Smooth muscle cell (in vitro differentiated cells): ENCODE data around the gene TP53BP2. TPM values are rescaled to one million over a fixed set of nuclear protein-coding genes. Genes with fewer than 3 reads are reported as not detected.
A peak's percentile ranks its signal among the peaks of the same experiment; 100 is the strongest.

Source experiments
- DNase-seq: peaks from one replicate; lab custom pipeline; 2025; ENCODE audit not compliant: unreplicated experiment; lab: John Stamatoyannopoulos, UW
- H2AFZ ChIP-seq: fragments of 200-600 bp; sonication (generic); 2 replicates; pipeline ENCODE4 v1.6.0; 2016; ENCODE audit warnings: antibody characterized with exemption, low read depth, mild to moderate bottlenecking
- H3F3A ChIP-seq: fragments of 200-600 bp; sonication (generic); 2 replicates; pipeline ENCODE4 v1.6.0; 2017; ENCODE audit warnings: antibody characterized with exemption, low read depth
- H3K27ac ChIP-seq: fragments of 200-600 bp; sonication (generic); 2 replicates; pipeline ENCODE4 v1.5.1; 2016; ENCODE audit warnings: low read depth, mild to moderate bottlenecking
- H3K27me3 ChIP-seq: fragments of 200-600 bp; sonication (generic); 2 replicates; pipeline ENCODE4 v1.6.1; 2016; ENCODE audit warnings: low read depth, mild to moderate bottlenecking
- H3K36me3 ChIP-seq: fragments of 200-600 bp; sonication (generic); 2 replicates; pipeline ENCODE4 v1.5.1; 2016; ENCODE audit warnings: low read depth
- H3K4me1 ChIP-seq: fragments of 200-600 bp; sonication (generic); 2 replicates; pipeline ENCODE4 v1.5.1; 2016; ENCODE audit warnings: low read depth
- H3K4me2 ChIP-seq: fragments of 200-600 bp; sonication (generic); 2 replicates; pipeline ENCODE4 v1.6.0; 2016; ENCODE audit warnings: mild to moderate bottlenecking
- H3K4me3 ChIP-seq: fragments of 200-600 bp; sonication (generic); 2 replicates; pipeline ENCODE4 v1.5.1; 2016; ENCODE audit warnings: mild to moderate bottlenecking
- H3K79me2 ChIP-seq: fragments of 200-600 bp; sonication (generic); 2 replicates; pipeline ENCODE4 v1.6.0; 2016; ENCODE audit warnings: low read depth, mild to moderate bottlenecking
- H3K9ac ChIP-seq: fragments of 200-600 bp; sonication (generic); 2 replicates; pipeline ENCODE4 v1.6.0; 2016; ENCODE audit warnings: low read depth
- H3K9me3 ChIP-seq: fragments of 200-600 bp; sonication (generic); replicated peaks from 2 replicates; pipeline ENCODE4 v1.5.1; 2016; ENCODE audit warnings: low read depth
- H4K20me1 ChIP-seq: fragments of 200-600 bp; sonication (generic); 2 replicates; pipeline ENCODE4 v1.6.0; 2016; ENCODE audit warnings: low read depth
- WGBS: methylation state at CpG from one replicate; pipeline ENCODE4 v1.1.7; 2016; ENCODE audit warnings: low lambda C conversion rate; 5-methylcytosine and 5-hydroxymethylcytosine counted together
- polyA plus RNA-seq: library from polyadenylated mRNA; unstranded; fragments of >200 nt; fragmentation: Nextera tagmentation; extraction: Ambion mirVana; gene quantifications from 2 replicates; pipeline ENCODE4 v1.2.1, GENCODE V29; 2016
- total RNA-seq: library from RNA; depleted of rRNA; stranded (reverse); fragments of >200 nt; gene quantifications from 2 replicates; pipeline ENCODE4 v1.2.3, GENCODE V29; 2014
- TF ChIP-seq, protein P1 (sequence below): fragments of 200-600 bp; sonication (generic); IDR thresholded peaks from 2 replicates; pipeline ENCODE4 v1.5.1; 2017; ENCODE audit warnings: borderline replicate concordance, mild to moderate bottlenecking, antibody characterized with exemption; ENCODE audit not compliant: insufficient read depth, poor library complexity, severe bottlenecking

TP53BP2 gene
- total and polyA plus RNA-seq, 2 experiments from 2014 or later: 11.8 to 30.8 TPM

DNA sequence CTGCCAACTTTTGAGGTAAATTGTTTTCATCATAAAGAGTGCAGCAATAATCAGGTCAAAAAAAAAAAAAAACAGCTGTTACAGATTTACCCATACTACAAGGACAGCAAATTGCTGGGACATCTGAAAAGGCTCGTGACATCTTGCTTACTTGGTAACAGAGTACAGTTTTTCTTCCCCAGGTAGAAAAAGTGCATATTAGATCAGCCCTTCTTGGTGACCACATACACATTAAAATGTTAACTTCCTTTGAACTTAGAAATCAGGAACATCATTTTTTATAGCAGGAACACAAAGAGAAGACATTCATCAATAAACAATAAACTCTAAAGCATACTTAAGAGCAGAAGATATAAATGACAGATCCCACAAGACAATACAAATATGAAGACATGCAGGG is 16.1 kb downstream of the TP53BP2 start:
- Histone ChIP-seq H3K4me1 (peaks cover 9% of the 10 kb centered on the region), H3K36me3 (no peaks in the 10 kb centered on the region), H3K27ac (no peak overlapping the region), H3K4me2 (no peak overlapping the region), H3F3A (no peaks in the 10 kb centered on the region), H3K9me3 (no peaks in the 10 kb centered on the region), H3K4me3 (no peak overlapping the region), H3K27me3 (no peaks in the 10 kb centered on the region), H4K20me1 (peaks cover 91% of the 10 kb centered on the region), H2AFZ (no peak overlapping the region), H3K9ac (no peak overlapping the region), H3K79me2 (peaks cover 88% of the 10 kb centered on the region)
- DNase-seq: no peak
- WGBS: 100% methylated on average over 1 of the region's 1 CpG
- TF ChIP-seq, protein P1, sequence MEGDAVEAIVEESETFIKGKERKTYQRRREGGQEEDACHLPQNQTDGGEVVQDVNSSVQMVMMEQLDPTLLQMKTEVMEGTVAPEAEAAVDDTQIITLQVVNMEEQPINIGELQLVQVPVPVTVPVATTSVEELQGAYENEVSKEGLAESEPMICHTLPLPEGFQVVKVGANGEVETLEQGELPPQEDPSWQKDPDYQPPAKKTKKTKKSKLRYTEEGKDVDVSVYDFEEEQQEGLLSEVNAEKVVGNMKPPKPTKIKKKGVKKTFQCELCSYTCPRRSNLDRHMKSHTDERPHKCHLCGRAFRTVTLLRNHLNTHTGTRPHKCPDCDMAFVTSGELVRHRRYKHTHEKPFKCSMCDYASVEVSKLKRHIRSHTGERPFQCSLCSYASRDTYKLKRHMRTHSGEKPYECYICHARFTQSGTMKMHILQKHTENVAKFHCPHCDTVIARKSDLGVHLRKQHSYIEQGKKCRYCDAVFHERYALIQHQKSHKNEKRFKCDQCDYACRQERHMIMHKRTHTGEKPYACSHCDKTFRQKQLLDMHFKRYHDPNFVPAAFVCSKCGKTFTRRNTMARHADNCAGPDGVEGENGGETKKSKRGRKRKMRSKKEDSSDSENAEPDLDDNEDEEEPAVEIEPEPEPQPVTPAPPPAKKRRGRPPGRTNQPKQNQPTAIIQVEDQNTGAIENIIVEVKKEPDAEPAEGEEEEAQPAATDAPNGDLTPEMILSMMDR: no peak

DNA sequence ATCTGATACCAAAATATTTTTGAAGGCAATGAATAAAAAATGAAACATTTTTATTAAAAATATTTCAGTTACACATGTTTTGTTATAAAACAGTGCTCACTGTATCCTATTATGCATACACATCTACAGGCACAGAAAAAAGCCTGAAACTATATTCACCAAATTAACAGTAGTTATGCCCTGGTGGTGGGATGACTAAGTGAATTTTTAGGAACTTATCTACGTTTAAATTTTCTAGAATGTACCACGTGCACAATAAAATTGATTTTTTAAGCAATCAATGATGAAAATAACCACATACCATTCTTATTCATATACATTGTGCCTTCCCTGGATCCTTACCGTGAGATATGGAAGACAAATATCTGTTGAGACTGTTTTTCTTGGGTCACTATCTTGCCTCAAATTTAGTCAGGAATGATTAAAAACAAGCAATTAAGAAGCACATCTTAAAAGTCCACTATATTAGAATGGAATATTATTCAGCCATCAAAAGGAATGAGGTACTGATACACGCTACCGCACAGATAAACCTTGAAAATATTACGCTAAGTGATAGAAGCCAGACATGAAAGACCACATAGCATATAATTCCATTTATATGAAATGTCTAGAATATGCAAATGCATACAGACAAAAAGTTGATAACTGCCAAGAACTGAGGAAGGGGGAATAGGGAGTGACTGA is 17.4 kb downstream of the TP53BP2 start:
- Histone ChIP-seq H3K79me2 (peaks cover 88% of the 10 kb centered on the region), H4K20me1 (peaks cover 91% of the 10 kb centered on the region), H3K9ac (no peak overlapping the region), H3K9me3 (no peaks in the 10 kb centered on the region), H3K27ac (no peak overlapping the region), H3K4me2 (no peak overlapping the region), H3K4me1 (peaks cover 9% of the 10 kb centered on the region), H3K4me3 (no peak overlapping the region), H3K36me3 (no peaks in the 10 kb centered on the region), H3K27me3 (no peaks in the 10 kb centered on the region), H2AFZ (no peak overlapping the region), H3F3A (no peaks in the 10 kb centered on the region)
- DNase-seq: no peak
- 93% methylated on average over 6 of the region's 6 CpGs for WGBS
- TF ChIP-seq, protein P1: no peak

DNA sequence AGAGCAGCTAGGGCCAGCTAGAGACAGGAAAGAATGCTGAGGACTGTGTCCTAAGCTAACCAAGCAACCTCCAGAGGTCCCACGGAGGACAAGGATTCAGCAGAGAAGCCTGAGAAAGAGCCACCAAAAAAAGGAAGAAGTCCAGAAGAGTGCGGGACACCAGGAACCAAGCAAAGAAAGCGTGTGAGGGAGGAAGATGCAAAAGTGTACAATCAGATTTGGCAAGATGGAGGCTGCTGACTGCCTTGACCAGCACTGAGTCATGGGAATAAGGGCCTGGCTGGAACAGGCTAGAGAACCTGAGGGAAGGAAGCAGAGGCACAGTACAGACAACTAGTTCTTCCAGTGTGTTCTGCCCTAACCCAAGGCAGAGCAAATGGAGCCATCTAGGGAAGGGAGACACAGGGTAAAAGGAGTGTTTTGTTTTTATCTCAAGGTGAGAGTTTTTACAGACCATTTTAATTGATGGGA is 18.5 kb downstream of the TP53BP2 start:
- Histone ChIP-seq H3K79me2 (peaks cover 90% of the 10 kb centered on the region), H3K36me3 (no peaks in the 10 kb centered on the region), H3K27me3 (no peaks in the 10 kb centered on the region), H3K9ac (no peak overlapping the region), H3F3A (no peaks in the 10 kb centered on the region), H2AFZ (no peak overlapping the region), H4K20me1 (peaks cover 91% of the 10 kb centered on the region), H3K9me3 (no peaks in the 10 kb centered on the region), H3K27ac (peak overlapping the region; percentile 43), H3K4me2 (no peak overlapping the region), H3K4me3 (no peak overlapping the region), H3K4me1 (peaks cover 4% of the 10 kb centered on the region)
- TF ChIP-seq, protein P1: no peak
- no peak for DNase-seq
- 76% methylated on average over 3 of the region's 3 CpGs for WGBS
